Measurements from ENCODE around the gene TAF1C.

The TAF1C gene

GRCh38 chr16:84155226-84155625, 31.6 kb downstream of the TAF1C start:
- H4K20me1 ChIP-seq (ENCODE audit: insufficient read depth, low read length) = no peaks in the 10 kb centered on the region
- no peaks in the 10 kb centered on the region; the same call in 1 of the 2 replicates for H3K27me3 ChIP-seq (ENCODE audit: insufficient read depth, low read length)
- no peaks in the 10 kb centered on the region for H3K9me3 ChIP-seq (ENCODE audit: low read length)
- no peak overlapping the region for H3K4me3 ChIP-seq (ENCODE audit: low read depth, low read length, poor library complexity, severe bottlenecking)
- no peaks in the 10 kb centered on the region for H3K36me3 ChIP-seq (ENCODE audit: insufficient read depth, low read length)
- no peak overlapping the region for H3K4me2 ChIP-seq (ENCODE audit: low read length)
- H3K27ac ChIP-seq (ENCODE audit: low read depth, low read length, poor library complexity, severe bottlenecking) = no peak overlapping the region
- H3K9ac ChIP-seq (ENCODE audit: low read length) = no peak overlapping the region
- no peak overlapping the region for H2AFZ ChIP-seq (ENCODE audit: low read length)
- no peaks in the 10 kb centered on the region for H3F3A ChIP-seq (ENCODE audit: insufficient read depth, low read length)
- H3K9me2 ChIP-seq (ENCODE audit: low read depth, low read length) = no peaks in the 10 kb centered on the region
- H3K4me1 ChIP-seq (ENCODE audit: insufficient read depth, low read length, severe bottlenecking) = no peaks in the 10 kb centered on the region
- no peaks in the 10 kb centered on the region for H3K79me2 ChIP-seq (ENCODE audit: insufficient read depth, low read length)
- TF ChIP-seq CTCF (IDR thresholded peaks at IDR 0.05; ENCODE audit: low read length) = no peak
- TF ChIP-seq EZH2 (IDR thresholded peaks at IDR 0.05; ENCODE audit: borderline replicate concordance, low read length) = no peak

GRCh38 chr16:84153660-84154214, 33.1 kb downstream of the TAF1C start:
- Histone ChIP-seq H4K20me1 (ENCODE audit: insufficient read depth, low read length) (no peaks in the 10 kb centered on the region), H3K79me2 (ENCODE audit: insufficient read depth, low read length) (no peaks in the 10 kb centered on the region), H3K9me2 (ENCODE audit: low read depth, low read length) (no peaks in the 10 kb centered on the region), H3K27me3 (ENCODE audit: insufficient read depth, low read length) (no peaks in the 10 kb centered on the region; the same call in 1 of the 2 replicates), H3K36me3 (ENCODE audit: insufficient read depth, low read length) (no peaks in the 10 kb centered on the region), H3F3A (ENCODE audit: insufficient read depth, low read length) (no peaks in the 10 kb centered on the region), H2AFZ (ENCODE audit: low read length) (no peak overlapping the region), H3K9ac (ENCODE audit: low read length) (no peak overlapping the region), H3K4me1 (ENCODE audit: insufficient read depth, low read length, severe bottlenecking) (no peaks in the 10 kb centered on the region), H3K4me2 (ENCODE audit: low read length) (no peak overlapping the region), H3K4me3 (ENCODE audit: low read depth, low read length, poor library complexity, severe bottlenecking) (no peak overlapping the region), H3K9me3 (ENCODE audit: low read length) (no peaks in the 10 kb centered on the region), H3K27ac (ENCODE audit: low read depth, low read length, poor library complexity, severe bottlenecking) (no peak overlapping the region)
- TF ChIP-seq CTCF (IDR thresholded peaks at IDR 0.05; ENCODE audit: low read length) (no peak), EZH2 (IDR thresholded peaks at IDR 0.05; ENCODE audit: borderline replicate concordance, low read length) (no peak)

- H3F3A ChIP-seq (ENCODE audit: insufficient read depth, low read length) = no peaks in the 10 kb centered on the region
- no peaks in the 10 kb centered on the region; the same call in 1 of the 2 replicates for H3K27me3 ChIP-seq (ENCODE audit: insufficient read depth, low read length)
- H3K9me3 ChIP-seq (ENCODE audit: low read length) = no peaks in the 10 kb centered on the region
- no peak overlapping the region for H2AFZ ChIP-seq (ENCODE audit: low read length)
- no peak overlapping the region for H3K9ac ChIP-seq (ENCODE audit: low read length)
- H3K4me1 ChIP-seq (ENCODE audit: insufficient read depth, low read length, severe bottlenecking) = no peaks in the 10 kb centered on the region
- H3K4me3 ChIP-seq (ENCODE audit: low read depth, low read length, poor library complexity, severe bottlenecking) = no peak overlapping the region
- TF ChIP-seq CTCF (IDR thresholded peaks at IDR 0.05; ENCODE audit: low read length) (no peak), EZH2 (IDR thresholded peaks at IDR 0.05; ENCODE audit: borderline replicate concordance, low read length) (no peak)
- no peak overlapping the region for H3K4me2 ChIP-seq (ENCODE audit: low read length)
- H3K79me2 ChIP-seq (ENCODE audit: insufficient read depth, low read length) = no peaks in the 10 kb centered on the region
- H3K36me3 ChIP-seq (ENCODE audit: insufficient read depth, low read length) = no peaks in the 10 kb centered on the region
- H3K27ac ChIP-seq (ENCODE audit: low read depth, low read length, poor library complexity, severe bottlenecking) = no peak overlapping the region
- H3K9me2 ChIP-seq (ENCODE audit: low read depth, low read length) = no peaks in the 10 kb centered on the region
- H4K20me1 ChIP-seq (ENCODE audit: insufficient read depth, low read length) = no peaks in the 10 kb centered on the region
These were observed 35.9 kb downstream of the TAF1C start for GRCh38 chr16:84150926-84151325.

Measured in OCI-LY1 (cell line).